Osteocyte (in vitro differentiated cells): Measurements from ENCODE around the gene CALM1. TPM values are rescaled to one million over a fixed set of nuclear protein-coding genes. Genes with fewer than 3 reads are reported as not detected.

Experiments
- DNase-seq: peaks from one replicate; pipeline ENCODE4 v3.0.0; 2021; ENCODE audit warnings: mixed read lengths; ENCODE audit not compliant: unreplicated experiment; ENCODE audit errors: extremely low spot score
- H3K27ac Mint-ChIP-seq: one replicate; pipeline ENCODE4 v1.8.0; 2021; ENCODE audit warnings: mild to moderate bottlenecking, mixed read lengths; ENCODE audit not compliant: unreplicated experiment
- H3K27me3 Mint-ChIP-seq: one replicate; pipeline ENCODE4 v1.8.0; 2021; ENCODE audit warnings: mixed read lengths; ENCODE audit not compliant: unreplicated experiment
- H3K36me3 Mint-ChIP-seq: one replicate; pipeline ENCODE4 v1.8.0; 2021; ENCODE audit warnings: mixed read lengths; ENCODE audit not compliant: unreplicated experiment
- H3K4me1 Mint-ChIP-seq: one replicate; pipeline ENCODE4 v1.8.0; 2021; ENCODE audit warnings: mixed read lengths; ENCODE audit not compliant: unreplicated experiment
- H3K4me3 Mint-ChIP-seq: one replicate; pipeline ENCODE4 v1.8.0; 2021; ENCODE audit warnings: mild to moderate bottlenecking, moderate library complexity, mixed read lengths; ENCODE audit not compliant: unreplicated experiment
- H3K9me3 Mint-ChIP-seq: one replicate; pipeline ENCODE4 v1.8.0; 2021; ENCODE audit warnings: mixed read lengths; ENCODE audit not compliant: unreplicated experiment
- total RNA-seq: library from RNA; stranded (reverse); gene quantifications from 2 replicates; pipeline ENCODE4 v1.2.1, GENCODE V29; 2021
- TF ChIP-seq, protein P1 (sequence below): fragments of 200-600 bp; sonication (generic); IDR thresholded peaks from 2 replicates; pipeline ENCODE4 v1.5.0; 2021; ENCODE audit warnings: antibody characterized with exemption, mild to moderate bottlenecking, moderate library complexity

Gene CALM1
- total RNA-seq, 1 donor from 2014 or later: 199 TPM

DNA sequence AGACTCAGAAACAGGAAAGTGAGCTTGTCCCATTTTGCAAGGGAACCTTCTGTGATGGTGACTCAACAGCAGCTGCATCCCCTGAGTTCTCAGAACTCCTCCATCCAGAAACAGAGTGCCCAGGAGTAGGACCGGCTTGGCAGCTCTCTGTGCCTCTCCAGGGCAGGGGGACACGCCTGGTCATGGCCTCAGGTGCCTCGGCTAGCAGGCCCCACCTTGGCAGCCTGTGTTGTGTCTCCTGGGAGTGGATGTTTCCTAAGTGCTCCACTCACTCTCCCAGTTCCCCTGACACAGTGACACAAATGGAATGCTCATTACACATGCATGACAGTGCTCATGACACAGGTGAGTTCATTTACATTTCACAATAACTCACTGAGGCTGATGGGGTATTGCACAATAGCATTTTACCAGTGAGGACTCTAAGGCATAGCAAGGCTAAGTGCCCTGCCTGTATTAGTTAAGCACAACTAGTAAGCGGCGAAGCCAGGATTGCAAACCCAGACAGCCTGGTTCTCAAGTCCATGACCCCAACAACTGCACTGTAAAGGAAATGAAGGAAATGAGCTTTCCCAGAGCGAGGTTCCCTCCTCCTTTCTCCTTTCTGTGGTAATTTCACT is 47.4 kb downstream of the CALM1 start:
- peaks cover 2% of the 10 kb centered on the region for H3K27me3 Mint-ChIP-seq
- no peak overlapping the region for H3K4me3 Mint-ChIP-seq
- TF ChIP-seq, protein P1, sequence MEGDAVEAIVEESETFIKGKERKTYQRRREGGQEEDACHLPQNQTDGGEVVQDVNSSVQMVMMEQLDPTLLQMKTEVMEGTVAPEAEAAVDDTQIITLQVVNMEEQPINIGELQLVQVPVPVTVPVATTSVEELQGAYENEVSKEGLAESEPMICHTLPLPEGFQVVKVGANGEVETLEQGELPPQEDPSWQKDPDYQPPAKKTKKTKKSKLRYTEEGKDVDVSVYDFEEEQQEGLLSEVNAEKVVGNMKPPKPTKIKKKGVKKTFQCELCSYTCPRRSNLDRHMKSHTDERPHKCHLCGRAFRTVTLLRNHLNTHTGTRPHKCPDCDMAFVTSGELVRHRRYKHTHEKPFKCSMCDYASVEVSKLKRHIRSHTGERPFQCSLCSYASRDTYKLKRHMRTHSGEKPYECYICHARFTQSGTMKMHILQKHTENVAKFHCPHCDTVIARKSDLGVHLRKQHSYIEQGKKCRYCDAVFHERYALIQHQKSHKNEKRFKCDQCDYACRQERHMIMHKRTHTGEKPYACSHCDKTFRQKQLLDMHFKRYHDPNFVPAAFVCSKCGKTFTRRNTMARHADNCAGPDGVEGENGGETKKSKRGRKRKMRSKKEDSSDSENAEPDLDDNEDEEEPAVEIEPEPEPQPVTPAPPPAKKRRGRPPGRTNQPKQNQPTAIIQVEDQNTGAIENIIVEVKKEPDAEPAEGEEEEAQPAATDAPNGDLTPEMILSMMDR: no peak
- peaks cover 2% of the 10 kb centered on the region for H3K36me3 Mint-ChIP-seq
- DNase-seq: no peak
- peaks cover 6% of the 10 kb centered on the region for H3K4me1 Mint-ChIP-seq
- H3K9me3 Mint-ChIP-seq: peaks cover 11% of the 10 kb centered on the region
- H3K27ac Mint-ChIP-seq: no peak overlapping the region

DNA sequence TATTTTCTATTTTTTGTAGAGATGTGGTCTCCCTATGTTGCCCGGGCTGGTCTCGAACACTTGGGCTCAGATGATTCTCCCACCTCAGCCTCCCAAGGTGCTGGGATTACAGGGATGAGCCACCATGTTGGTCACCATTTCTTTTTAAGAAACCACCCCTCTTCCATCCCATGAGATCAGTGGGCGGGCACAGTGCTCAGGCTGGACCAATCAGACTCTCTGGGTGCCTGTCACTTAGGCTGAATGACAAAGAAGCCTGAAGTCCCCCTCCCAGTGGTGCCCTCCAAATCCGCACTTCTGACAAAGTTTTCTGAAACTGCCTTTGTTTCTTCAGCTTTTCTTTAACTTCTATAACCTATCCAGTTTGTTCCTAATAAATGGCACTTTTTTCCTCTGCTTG is 48.2 kb downstream of the CALM1 start:
- TF ChIP-seq, protein P1: no peak
- peaks cover 2% of the 10 kb centered on the region for H3K27me3 Mint-ChIP-seq
- peaks cover 11% of the 10 kb centered on the region for H3K9me3 Mint-ChIP-seq
- no peak overlapping the region for H3K27ac Mint-ChIP-seq
- no peak overlapping the region for H3K4me3 Mint-ChIP-seq
- H3K4me1 Mint-ChIP-seq: peaks cover 4% of the 10 kb centered on the region
- H3K36me3 Mint-ChIP-seq: peaks cover 2% of the 10 kb centered on the region
- DNase-seq: no peak

DNA sequence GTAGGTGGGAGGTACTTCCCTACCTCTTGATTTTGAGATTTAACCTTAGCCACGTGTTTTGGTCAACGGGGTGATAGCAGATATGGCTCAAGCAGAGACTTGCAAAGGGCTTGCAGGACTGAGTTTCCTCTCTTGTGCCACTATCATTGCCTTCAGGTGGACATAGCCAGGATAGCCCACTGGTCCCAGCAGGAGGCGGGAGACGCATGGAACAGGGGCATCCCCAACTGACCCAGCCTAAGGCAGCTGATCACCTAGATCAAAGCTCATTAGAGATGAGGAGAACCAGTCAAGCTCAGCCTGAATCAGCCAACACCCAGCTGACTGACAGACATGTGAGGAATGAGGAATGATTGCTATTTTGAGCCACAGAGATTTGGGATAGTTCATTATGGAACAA is 49.6 kb downstream of the CALM1 start:
- peaks cover 2% of the 10 kb centered on the region for H3K27me3 Mint-ChIP-seq
- H3K9me3 Mint-ChIP-seq: peaks cover 11% of the 10 kb centered on the region
- H3K27ac Mint-ChIP-seq: no peak overlapping the region
- no peaks in the 10 kb centered on the region for H3K4me1 Mint-ChIP-seq
- DNase-seq: no peak
- H3K4me3 Mint-ChIP-seq: no peak overlapping the region
- H3K36me3 Mint-ChIP-seq: peaks cover 2% of the 10 kb centered on the region
- TF ChIP-seq, protein P1: no peak

DNA sequence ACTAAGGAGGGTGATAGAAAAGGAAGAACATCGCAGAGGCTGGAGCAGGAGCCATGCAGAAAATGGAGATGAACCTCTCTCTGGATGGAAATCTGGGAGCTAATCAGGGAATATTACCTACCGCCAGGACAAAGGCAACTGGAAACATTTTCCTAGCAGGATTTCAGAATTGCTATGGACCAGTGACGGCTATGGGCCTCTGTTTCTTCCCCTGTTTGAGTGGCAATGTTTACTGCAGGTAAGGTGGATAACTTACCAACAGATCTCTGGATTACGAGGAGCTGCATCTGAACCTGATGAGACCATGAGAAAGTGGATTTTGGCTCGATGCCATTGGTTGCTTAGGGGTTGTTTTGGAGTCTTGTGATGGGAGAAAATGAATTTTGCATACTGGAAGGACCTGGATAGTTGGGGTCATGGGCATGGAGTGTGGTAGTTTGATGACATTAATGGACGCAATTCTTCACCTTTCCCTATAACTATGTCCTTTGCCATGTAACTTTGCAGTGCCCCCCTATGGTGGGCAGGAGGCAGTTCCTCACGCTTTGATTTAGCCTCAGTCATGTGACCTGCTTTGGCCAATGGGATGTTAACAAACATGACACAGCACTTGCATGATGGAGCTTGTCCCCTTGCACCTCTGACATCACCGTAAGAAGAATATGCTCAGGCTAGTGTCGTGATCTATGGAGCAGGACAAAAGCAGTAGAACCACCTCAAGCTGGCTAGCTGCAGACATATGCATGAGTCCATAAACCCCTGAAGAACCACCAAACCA is 51.1 kb downstream of the CALM1 start:
- TF ChIP-seq, protein P1: no peak
- DNase-seq: no peak
- Mint-ChIP-seq H3K36me3 (peaks cover 2% of the 10 kb centered on the region), H3K27ac (no peak overlapping the region), H3K9me3 (peaks cover 11% of the 10 kb centered on the region), H3K4me3 (no peak overlapping the region), H3K27me3 (peaks cover 2% of the 10 kb centered on the region), H3K4me1 (no peaks in the 10 kb centered on the region)

DNA sequence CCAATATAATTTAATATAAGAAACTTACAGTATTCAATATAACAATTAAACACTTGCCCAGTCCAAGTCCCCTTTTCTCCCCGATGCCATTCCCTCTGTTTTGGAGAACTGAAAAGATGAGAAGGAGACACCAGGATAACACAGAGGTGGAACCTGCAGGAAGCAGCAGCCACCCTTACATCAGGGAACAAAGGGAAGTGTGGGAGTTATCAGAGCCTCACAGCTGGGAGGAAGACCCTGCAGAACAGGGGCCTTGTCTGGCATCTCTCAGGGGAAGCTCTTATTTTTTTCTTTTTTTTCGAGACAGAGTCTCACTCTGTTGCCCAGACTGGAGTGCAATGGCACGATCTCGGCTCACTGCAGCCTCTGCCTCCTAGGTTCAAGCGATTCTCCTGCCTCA is 52.6 kb downstream of the CALM1 start:
- peaks cover 11% of the 10 kb centered on the region for H3K9me3 Mint-ChIP-seq
- no peaks in the 10 kb centered on the region for H3K4me1 Mint-ChIP-seq
- H3K4me3 Mint-ChIP-seq: no peak overlapping the region
- H3K27ac Mint-ChIP-seq: no peak overlapping the region
- no peak for DNase-seq
- H3K36me3 Mint-ChIP-seq: peaks cover 2% of the 10 kb centered on the region
- peaks cover 2% of the 10 kb centered on the region for H3K27me3 Mint-ChIP-seq
- TF ChIP-seq, protein P1: no peak
